NB4 (cell line): ENCODE data around the gene MNAT1.
"Not testable (repeated sequence)": the region's sequence is repeated elsewhere in the genome, so short reads cannot be mapped to it uniquely, and the experiment has no call there.

Experiments
- MAX ChIP-seq: IDR thresholded peaks from 2 replicates; pipeline ENCODE4 v1.6.1; 2011; ENCODE audit warnings: low read depth, low read length
- MYC ChIP-seq: IDR thresholded peaks from 2 replicates; pipeline ENCODE4 v1.6.1; 2011; ENCODE audit warnings: low read depth, low read length
- POLR2A ChIP-seq: IDR thresholded peaks from 2 replicates; pipeline ENCODE4 v1.6.1; 2011; ENCODE audit warnings: mild to moderate bottlenecking; ENCODE audit not compliant: insufficient read length; ENCODE audit errors: extremely low read depth
- TF ChIP-seq, protein P1 (sequence below): IDR thresholded peaks from one replicate; pipeline ENCODE4 v1.5.1; 2012; ENCODE audit warnings: low read depth, low read length

- TF ChIP-seq, protein P1, sequence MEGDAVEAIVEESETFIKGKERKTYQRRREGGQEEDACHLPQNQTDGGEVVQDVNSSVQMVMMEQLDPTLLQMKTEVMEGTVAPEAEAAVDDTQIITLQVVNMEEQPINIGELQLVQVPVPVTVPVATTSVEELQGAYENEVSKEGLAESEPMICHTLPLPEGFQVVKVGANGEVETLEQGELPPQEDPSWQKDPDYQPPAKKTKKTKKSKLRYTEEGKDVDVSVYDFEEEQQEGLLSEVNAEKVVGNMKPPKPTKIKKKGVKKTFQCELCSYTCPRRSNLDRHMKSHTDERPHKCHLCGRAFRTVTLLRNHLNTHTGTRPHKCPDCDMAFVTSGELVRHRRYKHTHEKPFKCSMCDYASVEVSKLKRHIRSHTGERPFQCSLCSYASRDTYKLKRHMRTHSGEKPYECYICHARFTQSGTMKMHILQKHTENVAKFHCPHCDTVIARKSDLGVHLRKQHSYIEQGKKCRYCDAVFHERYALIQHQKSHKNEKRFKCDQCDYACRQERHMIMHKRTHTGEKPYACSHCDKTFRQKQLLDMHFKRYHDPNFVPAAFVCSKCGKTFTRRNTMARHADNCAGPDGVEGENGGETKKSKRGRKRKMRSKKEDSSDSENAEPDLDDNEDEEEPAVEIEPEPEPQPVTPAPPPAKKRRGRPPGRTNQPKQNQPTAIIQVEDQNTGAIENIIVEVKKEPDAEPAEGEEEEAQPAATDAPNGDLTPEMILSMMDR, result not testable (repeated sequence)
- not testable (repeated sequence) for TF ChIP-seq POLR2A, MAX, MYC
These were observed 3.3 kb upstream of the MNAT1 start for GRCh38 chr14:60731291-60731690.
